GM13976 (cell line): ENCODE results near the gene OR8H3.

ENCODE experiments used
- DNase-seq: peaks from one replicate; pipeline ENCODE4 v3.0.0; 2012; ENCODE audit warnings: low spot score
- in situ Hi-C: fragments of 300-500 bp; cut with MboI; formaldehyde crosslinking; loops from one replicate; pipeline ENCODE4 v1.12.0; 2022; ENCODE audit warnings: low sequenced_read_pairs, mixed read lengths, inconsistent platforms; ENCODE audit not compliant: unreplicated experiment
- TF ChIP-seq, protein P1 (sequence below): IDR thresholded peaks from 2 replicates; pipeline ENCODE4 v1.5.1; 2012; ENCODE audit warnings: borderline replicate concordance, mild to moderate bottlenecking; ENCODE audit not compliant: insufficient read depth; ENCODE audit errors: extremely low read depth, missing control alignments, control extremely low read depth

The OR8H3 gene

DNA sequence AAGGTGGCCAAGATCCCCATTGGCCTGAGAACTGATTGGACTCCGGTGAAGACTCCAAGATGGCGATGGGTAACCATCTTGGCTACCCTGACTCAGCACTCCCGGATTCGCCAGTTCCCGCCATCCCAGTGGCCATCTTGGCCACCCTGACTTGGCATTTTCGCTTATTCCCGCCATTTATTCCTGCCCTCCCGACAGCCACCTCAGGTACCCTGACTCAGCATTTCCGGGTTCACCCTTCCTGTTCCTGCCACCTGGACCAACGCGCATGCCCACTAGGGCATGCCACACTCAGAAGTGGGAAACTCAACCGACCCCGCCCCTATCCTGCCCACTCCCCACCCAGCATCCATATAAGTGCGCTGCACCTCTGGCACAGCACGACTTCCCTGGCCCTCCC, 30.2 kb downstream of the OR8H3 start:
- DNase-seq: no peak
- TF ChIP-seq, protein P1, sequence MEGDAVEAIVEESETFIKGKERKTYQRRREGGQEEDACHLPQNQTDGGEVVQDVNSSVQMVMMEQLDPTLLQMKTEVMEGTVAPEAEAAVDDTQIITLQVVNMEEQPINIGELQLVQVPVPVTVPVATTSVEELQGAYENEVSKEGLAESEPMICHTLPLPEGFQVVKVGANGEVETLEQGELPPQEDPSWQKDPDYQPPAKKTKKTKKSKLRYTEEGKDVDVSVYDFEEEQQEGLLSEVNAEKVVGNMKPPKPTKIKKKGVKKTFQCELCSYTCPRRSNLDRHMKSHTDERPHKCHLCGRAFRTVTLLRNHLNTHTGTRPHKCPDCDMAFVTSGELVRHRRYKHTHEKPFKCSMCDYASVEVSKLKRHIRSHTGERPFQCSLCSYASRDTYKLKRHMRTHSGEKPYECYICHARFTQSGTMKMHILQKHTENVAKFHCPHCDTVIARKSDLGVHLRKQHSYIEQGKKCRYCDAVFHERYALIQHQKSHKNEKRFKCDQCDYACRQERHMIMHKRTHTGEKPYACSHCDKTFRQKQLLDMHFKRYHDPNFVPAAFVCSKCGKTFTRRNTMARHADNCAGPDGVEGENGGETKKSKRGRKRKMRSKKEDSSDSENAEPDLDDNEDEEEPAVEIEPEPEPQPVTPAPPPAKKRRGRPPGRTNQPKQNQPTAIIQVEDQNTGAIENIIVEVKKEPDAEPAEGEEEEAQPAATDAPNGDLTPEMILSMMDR: no peak
- in situ Hi-C loops: no loop called here

DNA sequence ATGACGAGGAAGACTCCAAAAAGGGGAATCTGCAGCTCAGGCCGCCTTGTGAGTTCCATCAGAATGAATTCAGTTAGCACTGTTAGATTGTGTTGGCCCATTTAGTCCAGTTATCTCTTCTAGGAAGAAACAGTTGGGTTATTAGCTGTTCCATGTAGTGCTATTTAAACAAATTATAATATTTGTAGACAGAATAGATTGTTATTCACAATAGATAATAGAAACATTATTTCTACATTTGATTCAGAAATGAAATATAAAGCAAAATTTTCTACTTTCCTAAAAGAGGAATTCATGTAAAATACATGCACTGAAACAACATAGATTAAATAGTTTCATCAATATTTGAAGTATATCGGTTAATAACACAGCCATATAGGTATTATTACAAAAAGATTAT, 38.0 kb downstream of the OR8H3 start, which contains the start of gene OR8K5:
Gene OR8K5, minus strand, starts transcription at position 101 of the 400 bp plus-strand sequence. Its CDS starts 0 bp downstream, at position 101.
- in situ Hi-C loops: no loop called here
- no peak for DNase-seq
- TF ChIP-seq, protein P1: no peak

DNA sequence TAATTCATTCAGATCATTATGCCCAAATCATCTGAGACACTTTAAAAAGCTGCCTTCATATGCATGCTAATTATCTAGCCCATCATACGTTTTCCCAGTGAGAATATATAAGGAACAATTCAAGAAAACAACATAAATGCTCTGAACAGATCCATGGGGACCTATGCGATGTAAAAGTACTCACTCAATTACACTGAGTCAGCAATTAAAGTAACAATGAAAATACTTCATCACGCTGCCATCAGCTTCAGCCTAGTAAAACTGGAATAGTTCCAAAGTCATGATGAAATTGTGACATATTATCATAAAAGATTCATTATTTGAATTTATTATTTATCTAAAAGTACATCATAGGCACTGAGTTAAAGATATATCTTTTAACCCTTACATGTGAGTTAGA, 41.6 kb downstream of the OR8H3 start:
- TF ChIP-seq, protein P1: no peak
- DNase-seq: no peak
- in situ Hi-C loops: no loop called here

DNA sequence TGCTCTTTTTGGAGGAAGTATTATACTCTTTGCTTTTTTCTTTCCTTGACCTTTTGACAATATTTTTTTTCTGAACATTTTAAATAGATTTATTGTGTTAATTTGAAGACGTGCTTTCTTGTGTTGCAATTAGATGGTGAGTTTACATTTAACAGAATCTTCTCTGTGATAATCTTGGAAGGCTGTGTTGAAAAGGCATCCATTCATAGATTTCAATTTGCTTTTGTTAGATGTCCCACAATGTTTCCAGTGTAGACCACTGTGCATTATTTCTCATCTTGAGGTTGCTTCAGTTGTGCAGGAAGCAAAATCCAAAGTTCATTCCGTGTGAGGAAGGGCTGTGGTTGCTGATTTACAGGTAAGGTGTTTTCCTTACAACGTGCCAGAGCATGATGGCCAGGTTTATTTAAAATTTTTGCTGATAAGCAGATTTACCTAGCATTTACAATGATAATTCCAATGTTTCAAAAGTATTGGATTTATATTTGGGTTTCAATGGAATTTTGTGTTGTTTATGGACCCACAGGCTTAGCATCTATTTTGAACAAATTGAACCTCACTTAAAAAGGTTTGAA, 50.2 kb downstream of the OR8H3 start:
- in situ Hi-C loops: no loop called here
- TF ChIP-seq, protein P1: no peak
- DNase-seq: no peak
